Endodermal cell (in vitro differentiated cells): ENCODE results near the gene IST1. TPM values are rescaled to one million over a fixed set of nuclear protein-coding genes. Genes with fewer than 3 reads are reported as not detected.

Source experiments
- DNase-seq: peaks from one replicate; pipeline ENCODE4 v3.0.0-alpha.2; 2017
- H3K27ac ChIP-seq: 2 replicates; pipeline ENCODE4 v1.5.1; 2013; ENCODE audit warnings: mild to moderate bottlenecking, low read depth, low read length, moderate library complexity
- H3K27me3 ChIP-seq: 2 replicates; pipeline ENCODE4 v1.6.1; 2013; ENCODE audit warnings: mild to moderate bottlenecking, low read length, moderate library complexity; ENCODE audit not compliant: insufficient read depth, control insufficient read depth, poor library complexity, severe bottlenecking
- H3K36me3 ChIP-seq: 2 replicates; pipeline ENCODE4 v1.7.0; 2013; ENCODE audit warnings: mild to moderate bottlenecking, low read length, moderate library complexity; ENCODE audit not compliant: control insufficient read depth, insufficient read depth
- H3K4me1 ChIP-seq: one replicate; pipeline ENCODE4 v1.7.0; 2013; ENCODE audit warnings: low read length; ENCODE audit not compliant: control insufficient read depth, insufficient read depth
- H3K4me3 ChIP-seq: 2 replicates; pipeline ENCODE4 v1.5.1; 2013; ENCODE audit warnings: mild to moderate bottlenecking, low read length, moderate library complexity
- H3K9ac ChIP-seq: 2 replicates; pipeline ENCODE4 v1.6.1; 2013; ENCODE audit warnings: mild to moderate bottlenecking, low read length, moderate library complexity; ENCODE audit not compliant: poor library complexity, severe bottlenecking; ENCODE audit errors: extremely low read depth
- H3K9me3 ChIP-seq: 2 replicates; pipeline ENCODE4 v1.6.1; 2013; ENCODE audit warnings: mild to moderate bottlenecking, low read length, moderate library complexity; ENCODE audit not compliant: control insufficient read depth
- H3K27ac Mint-ChIP-seq: 2 replicates; pipeline ENCODE4 v1.8.0; 2020; ENCODE audit warnings: mixed read lengths
- H3K27me3 Mint-ChIP-seq: 2 replicates; pipeline ENCODE4 v1.8.0; 2021; ENCODE audit warnings: mild to moderate bottlenecking, mixed read lengths; ENCODE audit not compliant: insufficient read depth
- H3K36me3 Mint-ChIP-seq: 2 replicates; pipeline ENCODE4 v1.8.0; 2020; ENCODE audit warnings: low read depth, mixed read lengths
- H3K4me1 Mint-ChIP-seq: 2 replicates; pipeline ENCODE4 v1.8.0; 2020; ENCODE audit warnings: mixed read lengths
- H3K4me3 Mint-ChIP-seq: 2 replicates; pipeline ENCODE4 v1.8.0; 2020; ENCODE audit warnings: mild to moderate bottlenecking, moderate library complexity, mixed read lengths
- H3K9me3 Mint-ChIP-seq: 2 replicates; pipeline ENCODE4 v1.8.0; 2020; ENCODE audit warnings: mild to moderate bottlenecking, mixed read lengths
- CTCF ChIP-seq: fragments of 200-600 bp; sonication (generic); conservative IDR thresholded peaks from 2 replicates; pipeline ENCODE4 v1.5.0; 2021; ENCODE audit warnings: antibody characterized with exemption, mild to moderate bottlenecking
- WGBS, 2 experiments: methylation state at CpG; one replicate each; pipeline versions ENCODE4 v1.1.5 to v1.1.7; 2013; ENCODE audit warnings: missing lambda C conversion rate in 2 of 2, mixed read lengths in 1 of 2; ENCODE audit not compliant: insufficient coverage in 1 of 2, insufficient read length in 1 of 2; 5-methylcytosine and 5-hydroxymethylcytosine counted together
- total RNA-seq, 2 donors: library from RNA; stranded (reverse); fragmentation: NEBNext Ultra II Directional in 1 of 2; extraction: Animal tissue kit (Norgen Biotek cat#: 25700) in 1 of 2; gene quantifications; 2 replicates in 1 of 2; 3 replicates in 1 of 2; pipeline ENCODE4 v1.2.1, GENCODE V29; 2021

The IST1 gene
- total RNA-seq, 2 donors from 2014 or later = 259 to 319 TPM

DNA sequence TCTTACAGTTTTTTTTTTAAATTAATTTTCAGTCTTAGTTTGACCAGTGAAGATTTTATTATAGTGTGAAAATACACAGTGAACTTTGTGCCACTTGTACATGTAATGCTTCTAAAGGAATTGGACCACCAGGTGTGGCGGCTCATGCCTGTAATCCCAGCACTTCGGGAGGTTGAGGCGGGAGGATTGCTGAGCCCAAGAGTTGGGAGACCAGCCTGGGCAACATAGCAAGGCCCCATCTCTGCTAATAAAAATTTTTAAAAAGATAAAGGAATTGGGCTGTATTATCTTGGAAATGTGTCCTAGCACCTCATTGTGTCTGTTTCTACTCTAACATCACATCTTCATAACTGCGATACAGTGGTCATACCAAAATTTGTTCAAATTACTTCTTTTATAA lies 3.8 kb downstream of the IST1 start:
- Mint-ChIP-seq H3K27me3 (no peaks in the 10 kb centered on the region), H3K4me3 (no peak overlapping the region), H3K27ac (no peak overlapping the region), H3K36me3 (peaks cover 46% of the 10 kb centered on the region), H3K4me1 (peaks cover 5% of the 10 kb centered on the region), H3K9me3 (no peaks in the 10 kb centered on the region)
- H3K27me3 ChIP-seq = no peaks in the 10 kb centered on the region
- H3K9ac ChIP-seq = no peak overlapping the region
- DNase-seq = no peak
- 98 to 100% methylated on average over 4 of the region's 4 CpGs for WGBS, 2 experiments
- H3K4me3 ChIP-seq = no peak overlapping the region
- H3K9me3 ChIP-seq = no peaks in the 10 kb centered on the region
- no peak for TF ChIP-seq CTCF
- peaks cover 34% of the 10 kb centered on the region for H3K36me3 ChIP-seq
- H3K27ac ChIP-seq = no peak overlapping the region
- H3K4me1 ChIP-seq = no peaks in the 10 kb centered on the region

GRCh38 chr16:71902656-71903365 lies 7.5 kb downstream of the IST1 start:
- H3K4me1 ChIP-seq = no peaks in the 10 kb centered on the region
- no peaks in the 10 kb centered on the region for H3K9me3 Mint-ChIP-seq
- H3K4me1 Mint-ChIP-seq = peaks cover 6% of the 10 kb centered on the region
- DNase-seq = no peak
- peaks cover 43% of the 10 kb centered on the region for H3K36me3 Mint-ChIP-seq
- H3K27ac ChIP-seq = no peak overlapping the region
- H3K36me3 ChIP-seq = peaks cover 44% of the 10 kb centered on the region
- no peak overlapping the region for H3K4me3 Mint-ChIP-seq
- H3K9ac ChIP-seq = no peak overlapping the region
- H3K9me3 ChIP-seq = no peaks in the 10 kb centered on the region
- no peak overlapping the region for H3K4me3 ChIP-seq
- 93 to 100% methylated on average over 1 to 4 of the region's 5 CpGs for WGBS, 2 experiments
- H3K27me3 Mint-ChIP-seq = no peaks in the 10 kb centered on the region
- H3K27ac Mint-ChIP-seq = no peak overlapping the region
- no peak for TF ChIP-seq CTCF
- no peaks in the 10 kb centered on the region for H3K27me3 ChIP-seq

GRCh38 chr16:71903608-71904007 lies 8.3 kb downstream of the IST1 start:
- WGBS, 2 experiments = 92% methylated on average over 2 of the region's 2 CpGs; no CpG with 5 or more reads in 1 of the 2 experiments
- H3K4me3 Mint-ChIP-seq = no peak overlapping the region

More at GRCh38 chr16:71903608-71904007, 8.3 kb downstream of the IST1 start:
- Mint-ChIP-seq H3K9me3 (no peaks in the 10 kb centered on the region), H3K27ac (peak overlapping the region; percentile 56), H3K4me1 (peaks cover 11% of the 10 kb centered on the region), H3K36me3 (peaks cover 46% of the 10 kb centered on the region), H3K27me3 (no peaks in the 10 kb centered on the region)
- Histone ChIP-seq H3K36me3 (peaks cover 45% of the 10 kb centered on the region), H3K9me3 (no peaks in the 10 kb centered on the region), H3K4me3 (no peak overlapping the region), H3K4me1 (no peaks in the 10 kb centered on the region), H3K9ac (no peak overlapping the region), H3K27ac (no peak overlapping the region), H3K27me3 (no peaks in the 10 kb centered on the region)
- no peak for DNase-seq
- TF ChIP-seq CTCF = no peak
